ENCODE results near the gene CHCHD3.

DNA sequence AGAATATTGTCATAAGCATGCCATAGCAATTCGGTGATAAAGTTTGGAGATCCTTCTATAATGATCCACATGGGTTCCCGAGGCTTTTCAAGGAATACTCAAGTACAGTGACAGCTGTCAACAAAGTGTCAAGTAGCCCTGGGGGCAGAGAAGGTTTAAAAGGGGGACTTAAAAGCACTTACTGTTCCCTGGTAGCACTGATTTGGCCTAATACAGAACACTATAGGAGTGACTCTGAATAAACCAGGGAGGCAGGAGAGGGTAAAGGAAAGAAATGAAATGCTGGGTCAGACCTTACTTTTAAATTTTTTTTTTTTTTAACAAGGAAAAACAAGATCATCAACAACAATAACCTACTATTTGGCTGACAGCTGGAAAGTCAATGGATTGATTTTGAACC lies 20.1 kb downstream of the CHCHD3 start:
- TF ChIP-seq, protein P1, sequence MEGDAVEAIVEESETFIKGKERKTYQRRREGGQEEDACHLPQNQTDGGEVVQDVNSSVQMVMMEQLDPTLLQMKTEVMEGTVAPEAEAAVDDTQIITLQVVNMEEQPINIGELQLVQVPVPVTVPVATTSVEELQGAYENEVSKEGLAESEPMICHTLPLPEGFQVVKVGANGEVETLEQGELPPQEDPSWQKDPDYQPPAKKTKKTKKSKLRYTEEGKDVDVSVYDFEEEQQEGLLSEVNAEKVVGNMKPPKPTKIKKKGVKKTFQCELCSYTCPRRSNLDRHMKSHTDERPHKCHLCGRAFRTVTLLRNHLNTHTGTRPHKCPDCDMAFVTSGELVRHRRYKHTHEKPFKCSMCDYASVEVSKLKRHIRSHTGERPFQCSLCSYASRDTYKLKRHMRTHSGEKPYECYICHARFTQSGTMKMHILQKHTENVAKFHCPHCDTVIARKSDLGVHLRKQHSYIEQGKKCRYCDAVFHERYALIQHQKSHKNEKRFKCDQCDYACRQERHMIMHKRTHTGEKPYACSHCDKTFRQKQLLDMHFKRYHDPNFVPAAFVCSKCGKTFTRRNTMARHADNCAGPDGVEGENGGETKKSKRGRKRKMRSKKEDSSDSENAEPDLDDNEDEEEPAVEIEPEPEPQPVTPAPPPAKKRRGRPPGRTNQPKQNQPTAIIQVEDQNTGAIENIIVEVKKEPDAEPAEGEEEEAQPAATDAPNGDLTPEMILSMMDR (IDR thresholded peaks at IDR 0.05), result no peak
- no peak for TF ChIP-seq EP300 (IDR thresholded peaks at IDR 0.05)
- TF ChIP-seq POLR2A (IDR thresholded peaks at IDR 0.05), result no peak

All from tibial nerve (tissue), 4 donors.